ENCODE data around the gene TPM1. TPM values are rescaled to one million over a fixed set of nuclear protein-coding genes. Genes with fewer than 3 reads are reported as not detected.
A peak's percentile ranks its signal among the peaks of the same experiment; 100 is the strongest.
"Not testable (repeated sequence)": the region's sequence is repeated elsewhere in the genome, so short reads cannot be mapped to it uniquely, and the experiment has no call there.

TPM1 gene
- total RNA-seq: 100 to 1,000 TPM; 116 to 307 (median 226) TPM

GRCh38 chr15:63041974-63042876, at the start of gene TPM1:
Gene TPM1, plus strand, starts transcription at chr15:63042747. Its CDS starts 83 bp downstream, at chr15:63042830.
- TF ChIP-seq CTCF (IDR thresholded peaks at IDR 0.05) (no peak), POLR2A (IDR thresholded peaks at IDR 0.05) (peak in 1 of 2 donors; percentile 48)
- 2 to 3% methylated on average over 40 to 64 of the region's 84 CpGs for WGBS, 2 donors
- no peaks in the 10 kb centered on the region for H3K27me3 ChIP-seq
- peak; percentile 63 to 70 for DNase-seq
- H3K27ac ChIP-seq: peak within 1 kb of the TSS; percentile 43 to 73 (median 56)
- intact Hi-C loops (cut with DNase I): no loop called here
- no peaks in the 10 kb centered on the region for H3K9me3 ChIP-seq
- no peaks in the 10 kb centered on the region for H3K36me3 ChIP-seq
- peak within 1 kb of the TSS; percentile 27 to 65 (median 46) for H3K4me3 ChIP-seq (replicated peaks in 1 of 3)
- peaks cover 14 to 28% of the 10 kb centered on the region in 2 donors for H3K4me1 ChIP-seq

- WGBS, 2 donors: 96 to 99% methylated on average over 7 of the region's 7 CpGs
- Histone ChIP-seq H3K27me3 (no peaks in the 10 kb centered on the region), H3K9me3 (no peaks in the 10 kb centered on the region), H3K4me3 (replicated peaks in 1 of 3) (no peak overlapping the region), H3K27ac (no peak overlapping the region), H3K4me1 (no peaks in the 10 kb centered on the region), H3K36me3 (no peaks in the 10 kb centered on the region)
- intact Hi-C loops (cut with DNase I): no loop called here
- no peak for DNase-seq
- TF ChIP-seq CTCF (IDR thresholded peaks at IDR 0.05) (no peak), POLR2A (IDR thresholded peaks at IDR 0.05) (no peak)
Observed at GRCh38 chr15:62993066-62993465, 49.5 kb upstream of the TPM1 start.

GRCh38 chr15:62993632-62994031, 48.9 kb upstream of the TPM1 start:
- intact Hi-C loops (cut with DNase I); DNase-seq; H3K9me3 ChIP-seq; H3K27ac ChIP-seq; H3K4me3 ChIP-seq (replicated peaks in 1 of 3); H3K4me1 ChIP-seq; H3K27me3 ChIP-seq; H3K36me3 ChIP-seq: not testable (repeated sequence)
- 94 to 96% methylated on average over 4 of the region's 4 CpGs for WGBS, 2 donors

GRCh38 chr15:62994439-62994838, 48.1 kb upstream of the TPM1 start:
- no peaks in the 10 kb centered on the region for H3K27me3 ChIP-seq
- H3K4me3 ChIP-seq (replicated peaks in 1 of 3): no peak overlapping the region
- H3K36me3 ChIP-seq: no peaks in the 10 kb centered on the region
- 72 to 74% methylated on average over 4 of the region's 4 CpGs for WGBS, 2 donors
- no peak for TF ChIP-seq POLR2A (IDR thresholded peaks at IDR 0.05)
- TF ChIP-seq CTCF (IDR thresholded peaks at IDR 0.05): no peak
- H3K27ac ChIP-seq: no peak overlapping the region
- DNase-seq: no peak
- no peaks in the 10 kb centered on the region for H3K4me1 ChIP-seq
- H3K9me3 ChIP-seq: no peaks in the 10 kb centered on the region
- intact Hi-C loops (cut with DNase I): no loop called here

- DNase-seq: no peak
- WGBS, 2 donors: 66 to 86% methylated on average over 3 of the region's 3 CpGs
- Histone ChIP-seq H3K27ac (no peak overlapping the region), H3K27me3 (no peaks in the 10 kb centered on the region), H3K4me1 (no peaks in the 10 kb centered on the region), H3K4me3 (replicated peaks in 1 of 3) (no peak overlapping the region), H3K36me3 (no peaks in the 10 kb centered on the region), H3K9me3 (no peaks in the 10 kb centered on the region)
- no peak for TF ChIP-seq CTCF (IDR thresholded peaks at IDR 0.05)
- TF ChIP-seq POLR2A (IDR thresholded peaks at IDR 0.05): no peak
- intact Hi-C loops (cut with DNase I): no loop called here
Observed at GRCh38 chr15:62994975-62995681, 47.4 kb upstream of the TPM1 start.
